ENCODE data around the gene GABRB1.

DNA sequence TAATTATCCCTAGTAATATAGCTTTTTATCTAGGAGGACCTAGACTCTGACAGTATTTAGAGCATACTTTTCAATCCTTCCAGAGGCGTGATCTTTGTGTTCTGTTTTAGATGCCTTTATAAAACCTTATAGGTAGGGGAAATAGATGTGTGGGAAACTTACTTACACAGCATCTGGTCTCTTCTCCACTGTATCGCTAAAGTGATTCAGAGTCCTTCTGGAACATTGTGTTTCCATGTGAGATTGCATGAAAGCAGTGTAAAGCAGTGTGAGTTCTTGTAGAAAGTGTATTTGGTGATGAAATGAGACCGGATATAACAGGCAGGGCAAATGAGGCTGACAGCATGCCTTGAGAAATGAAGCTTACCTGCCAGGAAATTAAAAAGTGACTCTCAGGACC lies 9.5 kb downstream of the GABRB1 start:
- TF ChIP-seq, protein P1, sequence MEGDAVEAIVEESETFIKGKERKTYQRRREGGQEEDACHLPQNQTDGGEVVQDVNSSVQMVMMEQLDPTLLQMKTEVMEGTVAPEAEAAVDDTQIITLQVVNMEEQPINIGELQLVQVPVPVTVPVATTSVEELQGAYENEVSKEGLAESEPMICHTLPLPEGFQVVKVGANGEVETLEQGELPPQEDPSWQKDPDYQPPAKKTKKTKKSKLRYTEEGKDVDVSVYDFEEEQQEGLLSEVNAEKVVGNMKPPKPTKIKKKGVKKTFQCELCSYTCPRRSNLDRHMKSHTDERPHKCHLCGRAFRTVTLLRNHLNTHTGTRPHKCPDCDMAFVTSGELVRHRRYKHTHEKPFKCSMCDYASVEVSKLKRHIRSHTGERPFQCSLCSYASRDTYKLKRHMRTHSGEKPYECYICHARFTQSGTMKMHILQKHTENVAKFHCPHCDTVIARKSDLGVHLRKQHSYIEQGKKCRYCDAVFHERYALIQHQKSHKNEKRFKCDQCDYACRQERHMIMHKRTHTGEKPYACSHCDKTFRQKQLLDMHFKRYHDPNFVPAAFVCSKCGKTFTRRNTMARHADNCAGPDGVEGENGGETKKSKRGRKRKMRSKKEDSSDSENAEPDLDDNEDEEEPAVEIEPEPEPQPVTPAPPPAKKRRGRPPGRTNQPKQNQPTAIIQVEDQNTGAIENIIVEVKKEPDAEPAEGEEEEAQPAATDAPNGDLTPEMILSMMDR (IDR thresholded peaks at IDR 0.05; ENCODE audit: poor library complexity), result no peak
- TF ChIP-seq EZH2 (IDR thresholded peaks at IDR 0.05; ENCODE audit: borderline replicate concordance), result no peak
